Spleen (tissue), 7 donors: Measurements from ENCODE around the gene PYCR2.

Experiments used
- CTCF ChIP-seq, 11 experiments: fragments of 200-600 bp in 7 of 11; fragments of 450-650 bp in 4 of 11; sonication (generic) in 4 of 11; IDR thresholded peaks in 8 of 11; conservative IDR thresholded peaks in 3 of 11; 1 replicate in 7 of 11; 2 replicates in 4 of 11; pipeline versions ENCODE4 v1.4.0 to v1.8.0; 2016 to 2021; ENCODE audit warnings: antibody characterized with exemption in 11 of 11, inconsistent platforms in 4 of 11, mild to moderate bottlenecking in 1 of 11
- POLR2A ChIP-seq, 3 donors: fragments of 450-650 bp; IDR thresholded peaks; one replicate each; pipeline ENCODE4 v1.5.1; 2017; ENCODE audit warnings: antibody characterized with exemption in 3 of 3, mild to moderate bottlenecking in 1 of 3
- POLR2AphosphoS5 ChIP-seq, 3 donors: sonication (generic); formaldehyde crosslinking; IDR thresholded peaks; one replicate each; pipeline ENCODE4 v1.5.1; 2017; ENCODE audit warnings: antibody characterized with exemption in 3 of 3
- donor health status: DM: no; HTN: no; CAD: no; lungs with moderate emphysema.
- donor health status: DM: no; HTN: no; CAD: no.
- donor health status: DM: no; HTN: no; CAD: no.

DNA sequence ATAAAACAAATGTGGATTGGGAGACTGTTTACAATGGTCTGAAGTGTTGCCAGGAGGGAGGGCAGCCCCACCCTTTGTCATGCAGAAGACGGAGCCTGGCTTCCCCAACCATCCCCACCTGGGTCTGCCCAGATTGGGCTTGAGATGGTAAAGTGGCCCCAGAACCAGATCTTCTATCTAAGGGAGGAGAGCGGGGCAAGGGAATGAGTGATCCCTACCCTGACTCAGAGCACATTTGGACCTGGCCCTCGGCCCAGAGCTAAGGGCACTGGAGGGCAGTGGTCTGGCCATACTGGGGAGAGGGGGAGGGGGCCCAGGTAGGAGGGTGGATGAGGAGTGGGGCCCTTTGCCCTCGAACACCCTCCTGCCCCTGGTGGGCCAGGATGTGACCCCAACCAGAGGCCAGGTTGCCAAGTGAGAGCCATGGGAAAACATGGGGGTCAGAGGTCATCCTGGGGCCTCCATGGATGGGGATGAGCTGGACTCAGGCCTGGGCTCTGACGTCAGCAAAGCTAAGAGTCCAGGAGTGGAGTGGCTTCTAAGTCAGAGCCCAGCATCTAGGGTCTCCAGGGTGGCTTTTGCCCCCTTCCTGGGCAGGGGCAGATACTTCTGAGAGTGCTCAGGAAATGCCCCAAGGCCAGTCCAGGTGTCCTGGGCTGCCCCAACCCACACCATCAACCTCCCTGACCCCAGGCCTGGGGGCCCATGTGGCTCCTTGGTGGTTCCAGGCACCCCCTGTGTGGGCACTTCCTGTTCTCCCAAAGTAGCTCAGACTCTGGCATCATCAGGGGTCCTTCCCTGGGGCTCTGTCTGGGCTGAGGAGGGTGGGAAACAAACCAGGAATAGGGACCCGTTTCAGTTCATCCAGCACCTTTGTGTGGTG is 33.5 kb downstream of the PYCR2 start:
- TF ChIP-seq CTCF (IDR thresholded peaks at IDR 0.05 in 8 of 11, conservative IDR thresholded peaks at IDR 0.05 in 3 of 11) (no peak), POLR2A (IDR thresholded peaks at IDR 0.05) (no peak), POLR2AphosphoS5 (IDR thresholded peaks at IDR 0.05) (no peak)
